Measurements from ENCODE around the gene NQO2.
"Not testable (repeated sequence)": the region's sequence is repeated elsewhere in the genome, so short reads cannot be mapped to it uniquely, and the experiment has no call there.

The NQO2 gene

DNA sequence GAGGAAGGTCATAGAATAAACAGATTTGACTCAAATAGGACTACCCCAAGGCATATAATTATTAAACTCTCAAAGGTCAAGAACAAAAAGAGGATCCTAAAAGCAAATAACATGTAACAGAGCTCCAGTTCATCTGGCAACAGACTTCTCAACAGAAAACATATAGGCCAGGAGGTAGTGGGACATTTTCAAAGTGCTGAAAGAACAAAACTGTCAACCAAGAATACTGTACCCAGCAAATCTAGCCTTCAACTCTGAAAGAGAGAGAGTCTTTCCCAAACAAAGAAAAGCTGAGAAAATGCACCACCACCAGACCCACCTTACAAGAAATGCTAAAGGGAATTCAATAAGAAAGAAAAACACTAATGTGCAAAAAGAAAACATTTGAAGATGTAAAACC is 11.9 kb downstream of the NQO2 start:
- DNase-seq (ENCODE audit: low read depth in 1 of 2, low spot score in 1 of 2) = no peak

DNA sequence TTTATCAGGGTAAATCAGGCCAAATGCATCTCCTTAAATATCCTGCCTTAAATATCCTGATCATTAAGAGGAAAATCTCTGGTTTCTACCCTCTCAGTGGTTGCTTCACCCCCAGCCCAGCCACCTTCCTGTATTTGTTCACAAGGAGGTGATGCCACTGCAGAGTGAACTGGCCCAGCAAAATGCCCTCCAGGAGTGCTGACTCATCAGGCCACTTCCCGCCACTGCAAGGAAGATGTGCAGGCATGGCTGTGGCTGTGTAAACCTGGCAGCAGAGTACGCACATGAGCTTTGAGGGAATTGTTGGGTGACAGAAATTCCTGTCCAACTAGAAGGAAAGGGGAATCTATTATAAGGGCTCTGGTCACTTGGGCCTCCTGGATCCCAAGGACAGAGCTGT is 13.8 kb downstream of the NQO2 start:
- no peak for DNase-seq (ENCODE audit: low read depth in 1 of 2, low spot score in 1 of 2)

GRCh38 chr6:3013901-3014674 is 14.4 kb downstream of the NQO2 start:
- no peak for DNase-seq (ENCODE audit: low read depth in 1 of 2, low spot score in 1 of 2)

GRCh38 chr6:3014675-3015066 is 15.0 kb downstream of the NQO2 start:
- no peak for DNase-seq (ENCODE audit: low read depth in 1 of 2, low spot score in 1 of 2)

DNA sequence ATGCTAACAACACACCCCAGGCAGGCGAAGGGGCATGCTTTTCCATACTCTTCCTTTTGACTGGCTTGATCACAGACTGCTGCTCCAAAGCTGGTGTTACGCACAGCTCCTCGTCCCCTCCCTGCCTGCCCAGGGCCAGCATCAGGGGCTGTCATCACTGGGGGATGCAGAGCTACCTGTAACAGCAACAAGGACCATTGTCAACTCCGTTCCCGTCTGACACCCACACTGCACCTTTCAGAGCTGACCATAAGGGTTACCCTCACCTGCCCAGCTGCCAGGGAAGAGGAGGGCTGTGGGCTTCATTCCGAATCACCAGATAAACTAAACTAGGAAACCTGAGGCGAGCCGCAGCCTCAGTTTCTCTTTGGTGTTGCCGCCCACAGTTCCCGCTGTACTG is 15.4 kb downstream of the NQO2 start:
- DNase-seq (ENCODE audit: low read depth in 1 of 2, low spot score in 1 of 2) = no peak

DNA sequence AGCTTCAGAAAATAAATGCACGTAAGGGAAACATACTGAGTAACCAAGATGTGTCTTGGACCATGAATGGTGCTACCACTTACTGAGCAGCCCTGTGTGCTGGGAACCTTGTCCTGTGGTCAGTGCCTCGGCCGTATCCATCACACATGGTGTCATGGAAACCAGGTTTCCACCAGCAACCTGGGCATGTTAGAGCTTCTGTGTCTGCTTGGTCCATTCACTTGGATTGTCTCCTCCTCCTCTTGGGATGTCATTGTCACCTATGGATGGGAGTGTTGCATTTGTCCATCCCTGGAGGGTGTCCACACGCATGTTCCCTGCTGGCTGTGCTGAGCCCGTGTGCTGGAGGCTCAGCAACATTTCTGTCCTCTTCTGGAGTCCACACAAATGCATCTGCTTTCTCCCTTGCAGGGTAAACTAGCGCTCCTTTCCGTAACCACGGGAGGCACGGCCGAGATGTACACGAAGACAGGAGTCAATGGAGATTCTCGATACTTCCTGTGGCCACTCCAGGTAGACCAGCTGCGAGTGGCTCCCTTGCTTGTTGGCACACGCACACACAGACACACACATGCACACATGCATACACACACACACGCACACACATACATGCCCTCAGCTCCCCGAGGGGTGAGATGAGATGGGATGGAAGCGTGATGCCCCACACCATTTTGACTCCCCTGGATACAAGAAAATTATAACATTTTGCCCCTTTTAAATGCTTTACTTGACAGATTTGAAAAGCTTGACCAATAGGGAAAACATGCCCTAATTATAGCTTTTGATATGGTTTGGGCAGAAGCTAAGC is 17.0 kb downstream of the NQO2 start:
- DNase-seq (ENCODE audit: low read depth in 1 of 2, low spot score in 1 of 2) = no peak

DNA sequence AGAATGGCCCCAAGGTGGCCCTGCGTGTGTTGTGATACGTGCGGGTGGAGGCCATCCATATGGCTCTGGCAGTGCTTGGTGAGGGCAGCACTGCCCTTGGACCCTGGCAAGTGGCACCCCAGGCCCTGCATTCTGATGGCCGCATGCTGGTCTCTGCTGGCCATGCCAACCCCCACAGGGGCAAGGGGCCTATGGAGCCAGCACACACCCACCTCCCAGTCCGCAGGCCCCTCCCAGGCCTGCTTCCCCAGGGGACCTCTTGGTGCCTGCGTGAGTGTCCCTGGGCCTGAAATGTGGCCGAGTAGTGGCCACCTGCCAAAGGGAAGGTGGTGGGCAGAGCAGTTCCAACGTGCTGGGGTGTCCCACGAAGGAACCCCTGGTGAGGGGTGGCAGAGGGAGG is 17.6 kb downstream of the NQO2 start:
- no peak for DNase-seq (ENCODE audit: low read depth in 1 of 2, low spot score in 1 of 2)

DNA sequence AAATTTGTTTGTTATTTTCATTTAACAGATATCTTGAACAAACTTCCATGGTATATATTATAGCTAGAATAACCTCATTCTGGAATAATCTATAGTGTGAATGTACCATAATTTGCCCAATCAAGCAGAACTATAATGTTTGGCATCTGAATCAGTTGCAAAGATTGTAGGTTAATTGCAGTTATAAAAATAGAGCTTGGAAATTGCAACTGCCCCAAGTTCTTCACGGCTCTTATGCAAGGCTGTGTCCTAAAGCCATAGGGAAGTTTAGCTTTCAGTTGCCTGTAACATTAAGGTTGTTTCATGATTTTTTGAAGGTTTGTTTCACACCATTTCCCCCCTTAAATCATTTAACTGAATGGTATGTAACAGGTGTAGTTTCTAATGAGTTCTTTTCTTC is 19.4 kb downstream of the NQO2 start:
- DNase-seq (ENCODE audit: low read depth in 1 of 2, low spot score in 1 of 2) = no peak

- no peak for DNase-seq (ENCODE audit: low read depth in 1 of 2, low spot score in 1 of 2)
Observed at GRCh38 chr6:3019749-3020320, 20.1 kb downstream of the NQO2 start.

GRCh38 chr6:3020976-3021598 is 21.4 kb downstream of the NQO2 start:
- not testable (repeated sequence) for DNase-seq (ENCODE audit: low read depth in 1 of 2, low spot score in 1 of 2)

DNA sequence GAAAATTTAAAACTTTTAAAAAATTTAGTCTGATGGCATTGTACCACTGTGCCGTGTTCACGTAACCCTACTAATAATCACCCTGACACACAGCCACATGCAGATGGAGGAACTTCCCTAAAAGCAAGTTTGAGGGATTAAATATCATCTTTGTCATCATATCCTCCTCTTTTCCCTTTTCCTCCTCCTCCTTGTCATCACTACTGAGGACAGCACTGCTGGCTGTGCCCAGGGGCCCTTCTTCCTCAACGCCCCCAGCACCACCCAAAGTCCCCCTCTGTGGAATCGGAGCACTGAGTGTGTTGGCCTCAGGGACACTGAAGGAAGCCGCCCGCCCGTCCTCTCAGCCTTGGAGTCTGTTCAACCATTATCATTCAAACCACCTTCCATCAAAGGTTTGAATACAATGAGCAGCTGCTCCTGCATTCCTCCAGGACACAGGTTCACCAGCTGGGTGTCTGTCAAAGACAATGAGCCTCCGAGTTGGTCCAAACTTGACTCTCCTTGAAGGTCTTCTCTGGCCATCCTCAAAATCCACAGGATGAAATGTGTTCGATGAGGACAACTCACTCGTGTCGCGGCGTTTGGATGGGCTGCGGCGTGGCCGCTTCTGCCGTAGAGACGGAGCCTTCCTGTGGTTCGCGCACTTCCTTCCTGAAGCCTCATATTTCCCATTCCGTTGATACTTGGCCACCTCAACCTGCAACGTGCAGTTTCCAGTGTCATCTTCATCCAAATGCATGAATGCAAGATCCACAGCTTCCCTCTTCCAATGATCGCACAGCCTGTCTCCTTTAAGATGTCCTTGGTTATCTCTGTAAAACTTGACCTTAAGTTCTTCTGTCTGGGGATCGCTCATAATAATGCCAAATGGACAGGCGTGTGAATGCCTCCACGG is 23.3 kb downstream of the NQO2 start:
- DNase-seq (ENCODE audit: low read depth in 1 of 2, low spot score in 1 of 2) = no peak

- peak; percentile 78 to 80 for DNase-seq (ENCODE audit: low read depth in 1 of 2, low spot score in 1 of 2)
Observed at GRCh38 chr6:3023663-3024483, 24.2 kb downstream of the NQO2 start.

DNA sequence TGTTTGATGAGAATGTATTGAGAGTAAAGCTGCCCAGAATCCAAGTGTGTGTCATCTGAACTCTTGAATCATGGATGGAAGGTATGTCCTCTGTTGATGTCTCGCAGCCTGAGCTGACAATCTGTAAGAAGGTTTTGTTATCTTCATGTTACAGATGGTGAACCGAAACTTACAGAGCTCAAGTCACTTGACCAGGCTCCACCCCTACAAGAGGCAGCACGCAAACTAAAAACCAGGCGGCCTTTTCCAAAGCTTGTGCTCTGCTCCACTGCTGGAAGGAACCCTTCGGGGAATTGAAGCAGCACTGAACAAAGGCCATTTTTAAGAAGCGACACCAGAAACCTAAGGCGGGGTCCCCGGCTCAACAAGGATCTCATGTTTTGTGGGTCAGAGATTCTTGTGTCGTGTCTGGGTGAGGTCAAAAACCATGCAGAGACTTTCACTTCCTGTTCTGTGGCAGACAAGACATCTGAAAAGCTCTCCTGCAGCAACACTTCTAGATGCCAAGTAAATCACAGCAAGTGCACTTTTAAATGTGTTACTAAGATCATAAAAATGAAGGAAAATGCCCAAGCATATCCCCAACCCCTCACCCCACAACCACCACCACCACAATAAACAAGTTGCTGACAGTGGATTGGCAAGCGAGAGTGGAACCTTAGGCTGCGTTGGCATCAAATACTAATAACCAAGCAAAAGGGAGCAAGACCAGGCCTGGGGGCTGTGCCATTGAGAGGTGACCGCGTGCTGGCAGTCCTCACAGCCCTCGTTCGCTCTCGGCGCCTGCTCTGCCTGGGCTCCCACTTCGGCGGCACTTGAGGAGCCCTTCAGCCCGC is 27.3 kb downstream of the NQO2 start:
- no peak for DNase-seq (ENCODE audit: low read depth in 1 of 2, low spot score in 1 of 2)

DNA sequence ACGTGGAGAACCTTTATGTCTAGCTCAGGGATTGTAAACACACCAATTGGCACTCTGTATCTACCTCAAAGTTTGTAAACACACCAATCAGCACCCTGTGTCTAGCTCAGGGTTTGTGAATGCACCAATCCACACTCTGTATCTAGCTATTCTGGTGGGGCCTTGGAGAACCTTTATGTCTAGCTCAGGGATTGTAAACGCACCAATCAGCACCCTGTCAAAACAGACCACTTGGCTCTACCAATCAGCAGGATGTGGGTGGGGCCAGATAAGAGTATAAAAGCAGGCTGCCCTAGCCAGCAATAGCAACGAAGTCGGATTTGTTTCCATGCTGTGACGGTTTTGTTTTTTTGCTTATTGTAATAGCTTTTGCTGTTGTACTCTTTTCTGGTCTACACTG is 28.5 kb downstream of the NQO2 start:
- DNase-seq (ENCODE audit: low read depth in 1 of 2, low spot score in 1 of 2) = not testable (repeated sequence)

DNA sequence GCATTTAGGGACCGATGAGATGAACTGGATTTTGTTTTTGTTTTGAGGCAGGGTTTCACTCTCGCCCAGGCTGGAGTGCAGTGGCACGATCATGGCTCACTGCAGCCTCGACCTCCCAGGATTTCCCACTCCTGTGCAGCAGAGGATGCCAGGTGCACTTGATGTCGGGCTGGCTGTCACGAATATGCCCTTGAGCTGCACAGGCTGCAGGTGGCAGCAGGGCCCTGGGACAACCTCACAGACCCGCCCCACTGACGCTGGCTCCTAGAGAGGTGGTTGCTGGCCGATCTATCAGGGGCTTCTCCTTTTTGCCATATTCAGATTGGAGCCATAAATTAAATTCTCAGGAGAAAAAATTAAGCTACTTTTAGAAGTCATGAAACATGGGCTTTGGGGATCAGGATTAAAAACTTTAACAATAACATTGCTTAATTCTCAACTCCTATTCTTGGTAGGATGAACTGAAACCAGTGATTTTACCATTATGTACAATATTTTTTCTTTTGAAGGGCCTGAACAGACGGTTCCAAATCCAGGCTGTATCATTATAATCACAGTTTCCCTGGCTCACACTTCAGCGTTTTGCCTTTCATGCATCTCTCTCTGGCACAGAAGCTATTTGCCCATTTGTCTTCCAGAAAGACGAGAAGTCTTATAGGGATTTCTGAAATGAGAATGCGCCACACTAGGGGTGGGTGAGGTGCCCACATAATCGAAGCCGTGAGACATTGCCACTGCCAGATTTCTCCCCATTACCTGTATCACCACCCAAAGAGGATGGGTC is 32.4 kb downstream of the NQO2 start:
- no peak for DNase-seq (ENCODE audit: low read depth in 1 of 2, low spot score in 1 of 2)

DNA sequence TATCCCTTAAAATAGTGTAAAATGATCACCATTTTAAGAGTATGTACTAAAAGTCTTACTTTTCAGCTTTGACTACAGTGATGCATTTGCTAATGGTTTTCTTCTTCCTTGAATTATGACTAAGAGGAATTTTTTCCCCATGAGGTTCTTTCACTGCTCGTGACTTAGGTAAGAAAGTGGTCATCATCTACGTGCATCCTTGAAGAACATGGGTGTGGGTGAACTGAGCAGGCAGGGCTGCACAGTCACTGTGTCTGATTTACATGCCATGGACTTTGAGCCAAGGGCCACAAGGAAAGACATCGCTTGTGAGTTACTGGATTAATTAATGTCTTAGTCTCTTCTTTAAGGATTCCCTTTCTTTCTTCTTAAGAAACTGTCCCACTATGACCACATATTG is 33.3 kb downstream of the NQO2 start:
- DNase-seq (ENCODE audit: low read depth in 1 of 2, low spot score in 1 of 2) = no peak

DNA sequence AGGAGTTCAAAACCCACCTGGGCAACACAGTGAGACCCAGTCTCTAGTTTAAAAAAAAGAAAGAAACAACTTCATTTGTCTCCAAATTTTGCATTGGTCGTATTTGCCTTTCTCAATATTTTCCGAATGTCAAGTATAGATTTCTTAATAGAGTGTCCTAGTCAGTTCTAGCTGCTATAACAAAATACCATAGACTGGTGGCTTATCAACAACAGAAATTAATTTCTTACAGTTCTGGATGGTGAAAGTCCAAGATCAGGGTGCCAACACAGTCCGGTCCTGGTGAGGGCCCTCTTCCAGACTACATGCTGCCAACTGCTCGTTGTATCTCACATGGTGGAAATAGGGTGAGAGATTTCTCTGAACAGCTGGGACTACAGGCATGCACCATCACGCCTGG is 34.0 kb downstream of the NQO2 start:
- DNase-seq (ENCODE audit: low read depth in 1 of 2, low spot score in 1 of 2) = no peak

GRCh38 chr6:3035397-3035796 is 35.7 kb downstream of the NQO2 start:
- DNase-seq (ENCODE audit: low read depth in 1 of 2, low spot score in 1 of 2) = no peak

Measured in stimulated activated CD4-positive, alpha-beta T cell treated with anti-CD3 and anti-CD28 coated beads, Interleukin-15, amount 100 ng/mL, for 1 hour (primary cell).